ENCODE measurements around the gene MSTN.

MSTN gene

DNA sequence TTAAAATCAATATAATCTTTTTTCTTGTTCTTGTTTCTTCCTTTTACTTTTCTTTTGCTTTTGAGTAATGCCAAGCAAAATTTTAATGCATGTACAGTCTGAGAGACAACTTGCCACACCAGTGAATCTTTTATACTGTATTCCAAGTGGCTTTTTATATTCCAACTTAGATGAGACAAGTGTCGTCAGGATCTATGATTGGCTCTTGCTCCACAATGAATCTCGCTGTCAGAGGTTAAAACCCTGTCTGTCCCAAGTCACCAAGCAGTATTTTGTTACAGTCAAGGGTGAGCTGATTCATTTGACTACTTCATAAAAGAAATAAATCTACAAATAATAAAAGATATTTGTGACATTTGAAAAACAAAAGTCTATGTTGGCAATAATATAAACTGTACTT, at the start of gene MSTN:
Gene MSTN (minus strand): TSS at position 129 of the 400 bp plus-strand sequence. CDS start 133 bp downstream, outside the sequence.
- DNase-seq = no peak

DNA sequence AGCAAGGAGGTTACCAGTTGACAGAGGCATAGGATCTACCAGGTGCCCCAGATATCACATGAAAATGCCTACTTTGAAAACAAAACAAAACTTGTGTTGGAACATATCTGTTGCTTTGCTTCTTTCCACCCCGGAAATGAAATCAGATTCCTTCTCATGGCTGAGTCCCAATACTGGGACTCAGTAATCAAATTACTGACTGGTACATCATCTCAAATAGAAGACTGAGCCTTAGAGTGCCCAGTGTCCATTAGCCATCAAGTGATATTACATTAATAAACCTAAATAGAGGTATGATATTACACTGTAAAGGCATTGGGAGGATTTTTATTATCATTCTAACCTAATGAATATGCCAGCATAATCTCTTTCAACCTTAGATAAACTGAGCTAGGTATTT, 48.6 kb upstream of the MSTN start:
- no peak for DNase-seq

GRCh38 chr2:190110699-190111098, 48.2 kb upstream of the MSTN start:
- DNase-seq = no peak

- no peak for DNase-seq
These were observed 47.6 kb upstream of the MSTN start for GRCh38 chr2:190110131-190110530.

- DNase-seq = no peak
These were observed 44.9 kb upstream of the MSTN start for GRCh38 chr2:190107409-190107808.

GRCh38 chr2:190106783-190107182, 44.3 kb upstream of the MSTN start:
- no peak for DNase-seq

- DNase-seq = no peak
These were observed 43.0 kb upstream of the MSTN start for GRCh38 chr2:190105554-190105953.

DNA sequence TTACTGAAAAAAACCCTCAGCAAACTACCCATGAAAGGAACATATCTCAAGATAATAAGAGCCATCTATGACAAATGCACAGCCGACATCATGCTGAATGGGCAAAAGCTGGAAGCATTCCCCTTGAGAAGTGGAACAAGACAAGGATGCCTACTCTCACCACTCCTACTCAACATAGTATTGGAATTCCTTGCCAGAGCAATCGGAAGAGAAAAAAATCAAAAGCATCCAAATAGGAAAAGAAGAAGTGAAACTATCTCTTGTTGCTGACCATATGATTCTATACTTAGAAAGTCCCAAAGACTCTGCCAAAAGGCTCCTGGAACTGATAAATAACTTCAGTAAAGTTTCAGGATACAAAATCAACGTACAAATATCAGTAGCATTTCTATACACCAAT, 40.6 kb upstream of the MSTN start:
- DNase-seq = no peak

DNA sequence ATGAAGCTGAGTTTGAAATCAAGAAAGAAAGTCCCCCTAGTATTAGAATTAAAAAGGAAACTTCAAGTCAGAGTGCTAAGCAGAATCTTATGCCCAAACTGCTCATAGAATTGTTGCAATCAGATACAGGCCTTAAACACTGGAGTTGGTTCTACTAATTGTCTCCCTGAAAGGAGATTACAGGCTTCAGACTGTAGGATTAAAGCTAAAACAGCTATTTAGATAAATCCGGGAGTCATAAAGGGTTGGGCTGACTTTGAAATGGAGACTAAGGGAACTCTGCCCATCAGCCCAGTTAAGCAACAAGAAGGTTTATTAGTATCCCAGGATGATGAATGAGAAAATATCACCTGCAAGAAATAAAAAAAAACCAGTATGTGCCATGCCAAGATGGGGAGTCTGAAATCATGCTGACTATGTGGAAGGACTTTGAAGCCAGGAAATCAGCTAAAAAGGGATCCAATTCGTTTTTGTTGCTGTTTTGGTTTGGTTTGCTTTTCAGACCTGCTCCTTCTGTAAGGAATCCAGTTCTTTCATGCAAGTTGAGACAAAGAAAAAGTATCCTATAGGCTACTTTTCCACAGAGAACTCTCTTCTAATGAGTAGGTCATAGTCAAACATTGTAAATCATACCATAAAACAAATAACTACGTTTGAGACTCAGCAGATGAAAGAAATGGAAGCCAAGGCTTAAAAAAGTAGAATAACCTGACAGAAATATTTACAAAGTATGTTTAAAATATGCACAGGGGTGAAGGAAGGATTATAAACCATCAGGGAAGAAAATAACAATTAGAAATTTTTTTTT, 37.6 kb upstream of the MSTN start:
- no peak for DNase-seq

GRCh38 chr2:190098851-190099250, 36.3 kb upstream of the MSTN start:
- DNase-seq = no peak

DNA sequence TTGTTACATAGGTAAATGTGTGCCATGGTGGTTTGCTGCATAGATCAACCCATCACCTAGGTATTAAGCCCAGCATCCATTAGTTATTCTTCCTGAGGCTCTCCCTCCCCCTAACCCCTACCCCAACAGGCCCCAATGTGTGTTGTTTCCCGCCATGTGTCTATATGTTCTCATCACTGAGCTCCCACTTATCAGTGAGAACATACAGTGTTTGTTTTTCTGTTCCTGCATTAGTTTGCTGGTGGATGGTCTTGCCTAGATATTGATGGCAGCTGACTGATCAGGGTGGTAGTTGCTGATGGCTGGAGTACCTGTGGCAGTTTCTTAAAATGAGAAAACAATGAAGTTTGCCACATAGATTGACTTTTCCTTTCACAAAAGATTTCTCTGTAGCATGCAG, 34.6 kb upstream of the MSTN start:
- DNase-seq = no peak

GRCh38 chr2:190094316-190094871, 31.9 kb upstream of the MSTN start:
- DNase-seq = no peak

- DNase-seq = no peak
These were observed 31.3 kb upstream of the MSTN start for GRCh38 chr2:190093793-190094192.

- no peak for DNase-seq
These were observed 27.6 kb upstream of the MSTN start for GRCh38 chr2:190090148-190090547.

DNA sequence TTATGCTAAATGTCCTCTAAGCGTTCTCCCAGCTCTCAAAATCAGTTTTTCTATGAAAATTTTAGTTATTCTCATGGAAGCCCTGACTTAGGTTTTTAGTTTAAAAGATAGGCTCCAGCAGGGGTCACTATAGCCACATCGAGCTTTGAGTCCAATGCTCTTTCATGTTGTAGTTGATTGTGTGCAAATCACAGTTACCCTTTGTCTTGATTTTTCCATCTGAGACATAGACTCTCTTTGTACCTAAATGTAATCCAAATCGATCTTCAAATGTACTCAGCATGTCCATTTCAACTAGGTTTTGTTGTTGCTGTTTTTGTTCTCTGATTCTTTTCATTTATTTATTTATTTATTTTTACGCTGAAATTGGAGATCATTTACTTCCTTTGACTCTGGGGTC, 26.4 kb upstream of the MSTN start:
- peak; percentile 37 to 75 for DNase-seq

GRCh38 chr2:190084704-190085103, 22.2 kb upstream of the MSTN start:
- DNase-seq = no peak

DNA sequence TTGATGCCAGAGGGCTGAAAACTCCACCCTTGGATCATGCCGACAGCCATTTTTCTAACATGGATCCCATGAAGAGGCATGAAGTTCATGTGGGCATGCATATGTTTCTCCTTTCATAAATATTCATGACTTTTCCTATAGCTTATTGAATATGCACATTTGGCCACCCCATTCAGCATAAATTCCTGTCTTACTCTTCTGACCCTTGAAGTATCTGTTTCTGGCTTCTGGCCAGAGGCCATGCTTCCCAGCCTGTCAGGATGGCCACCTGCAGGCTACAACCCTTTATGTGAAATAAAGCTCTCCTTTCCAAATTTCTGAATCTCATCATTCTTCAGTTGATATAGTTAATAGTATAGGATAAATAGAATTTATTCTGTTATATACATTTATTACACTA, 19.6 kb upstream of the MSTN start:
- DNase-seq = no peak

GRCh38 chr2:190080527-190081049, 18.1 kb upstream of the MSTN start:
- DNase-seq = no peak

DNA sequence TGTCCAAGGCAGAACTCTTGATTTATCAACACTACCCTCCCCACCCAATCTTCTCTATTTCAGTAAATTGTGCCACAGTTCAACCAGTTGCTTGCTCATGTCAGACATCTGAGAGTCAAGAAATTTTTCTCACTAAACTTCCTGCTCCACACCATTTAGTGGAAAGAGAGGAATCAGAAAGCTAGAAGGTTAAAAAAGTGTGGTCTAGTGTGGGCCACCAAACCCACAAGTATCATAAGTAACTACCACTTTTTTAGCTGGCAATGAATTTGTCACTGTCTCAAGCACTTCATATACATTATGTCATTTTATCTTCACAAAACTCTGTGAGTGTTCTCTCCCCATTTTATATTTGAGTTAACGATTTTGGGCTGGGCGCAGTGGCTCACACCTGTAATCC, 16.6 kb upstream of the MSTN start:
- DNase-seq = no peak

- no peak for DNase-seq
These were observed 13.1 kb upstream of the MSTN start for GRCh38 chr2:190075623-190076022.

DNA sequence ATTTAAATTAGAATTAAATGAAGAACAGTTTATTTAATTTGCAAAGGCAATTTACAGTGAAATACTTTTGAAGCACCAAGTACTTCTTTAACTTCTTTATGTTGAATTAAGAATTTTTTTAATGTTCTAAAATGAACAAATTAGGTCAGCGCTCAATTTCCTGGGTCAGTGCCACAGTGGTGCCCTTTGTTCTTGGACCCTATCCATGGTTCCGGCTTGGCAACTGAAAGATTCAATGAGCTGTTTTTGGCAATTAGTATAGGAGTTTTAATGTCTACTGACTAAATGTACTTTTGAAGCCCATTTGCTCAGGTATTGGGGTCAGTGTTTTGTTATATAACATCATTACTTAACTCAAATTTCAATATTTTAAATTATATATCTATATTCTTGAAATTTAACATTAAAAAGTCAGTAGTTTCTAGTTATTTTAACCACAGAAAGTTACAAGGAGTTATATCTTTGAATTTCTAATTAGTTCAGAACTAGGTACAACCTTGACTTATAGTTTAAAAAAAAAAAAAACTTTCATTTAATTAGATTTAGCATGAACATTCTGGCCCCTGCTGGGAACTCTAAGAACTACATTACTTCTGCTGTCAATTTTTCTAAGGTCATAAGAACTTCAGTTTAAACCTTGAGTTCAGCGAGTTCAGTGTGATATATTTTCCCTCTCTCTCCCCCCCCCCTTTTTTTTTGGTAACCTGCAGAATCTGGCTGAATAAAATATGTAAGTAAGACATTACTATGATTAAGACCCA, 7.6 kb upstream of the MSTN start:
- peak in 1 of 2 experiments; percentile 67 for DNase-seq

GRCh38 chr2:190068764-190069163, 6.2 kb upstream of the MSTN start:
- no peak for DNase-seq

GRCh38 chr2:190065839-190066238, 3.3 kb upstream of the MSTN start:
- no peak for DNase-seq

GRCh38 chr2:190063624-190064023, 1.1 kb upstream of the MSTN start:
- no peak for DNase-seq
